Measurements from ENCODE around the gene CHD3. TPM values are rescaled to one million over a fixed set of nuclear protein-coding genes. Genes with fewer than 3 reads are reported as not detected.

Gene CHD3
- total and polyA plus RNA-seq, 2 donors (not counting 3 experiments of a cell fraction or from before 2014, with no cell fraction given) = 102 to 185 TPM

DNA sequence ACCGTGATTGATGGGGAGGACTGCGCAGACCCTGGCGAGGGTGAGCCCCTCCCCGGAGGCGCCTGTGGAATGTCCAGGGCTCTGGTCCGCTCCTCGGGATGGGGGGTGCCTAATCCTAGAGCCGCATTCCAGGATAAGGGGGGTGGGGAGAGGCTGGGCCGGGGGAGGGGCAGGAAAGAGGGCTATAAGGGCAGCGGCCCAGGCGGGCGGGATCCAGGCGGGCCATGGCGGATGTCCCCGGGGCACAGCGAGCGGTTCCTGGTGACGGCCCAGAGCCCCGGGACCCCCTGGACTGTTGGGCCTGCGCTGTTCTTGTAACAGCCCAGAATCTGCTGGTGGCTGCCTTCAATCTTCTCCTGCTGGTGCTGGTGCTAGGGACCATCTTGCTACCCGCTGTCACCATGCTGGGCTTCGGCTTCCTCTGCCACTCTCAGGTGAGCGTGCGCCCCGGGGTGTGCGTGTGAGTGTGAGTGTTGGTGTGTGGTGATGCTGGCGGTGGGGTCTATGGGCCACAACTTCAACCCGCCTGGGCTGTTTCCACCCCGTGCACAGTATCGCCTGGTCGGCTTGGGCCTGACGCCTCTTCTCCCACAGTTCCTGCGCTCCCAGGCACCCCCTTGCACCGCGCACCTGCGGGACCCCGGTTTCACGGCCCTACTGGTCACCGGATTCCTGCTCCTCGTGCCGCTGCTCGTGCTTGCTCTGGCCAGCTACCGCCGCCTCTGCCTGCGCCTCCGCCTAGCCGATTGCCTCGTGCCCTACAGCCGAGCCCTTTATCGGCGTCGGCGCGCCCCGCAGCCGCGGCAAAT is 33.5 kb upstream of the CHD3 start, which contains the start of gene TMEM88:
TSS of gene TMEM88 (plus strand) at position 216 of the 809 bp plus-strand sequence. CDS start at position 225, 9 bp downstream.
- Histone ChIP-seq H3K4me3 (replicated peaks in 1 of 3; ENCODE audit: insufficient read depth in 1 of 3, low read depth in 1 of 3, low read length in 3 of 3) (peak within 1 kb of the TSS in 2 of 3 experiments; percentile 52 to 53), H3K27me3 (ENCODE audit: control insufficient read depth in 2 of 2, insufficient read depth in 2 of 2, low read length in 2 of 2) (no peaks in the 10 kb centered on the region), H3K9me1 (replicated peaks; ENCODE audit: control insufficient read depth, extremely low read depth, insufficient read depth, low read length) (no peaks in the 10 kb centered on the region), H3K4me2 (ENCODE audit: insufficient read depth, low read length) (peak within 1 kb of the TSS; percentile 72), H3K79me2 (ENCODE audit: control insufficient read depth, insufficient read depth, low read length) (peaks cover 2% of the 10 kb centered on the region), H3K27ac (ENCODE audit: insufficient read depth, low read depth, low read length) (peak within 1 kb of the TSS; percentile 96), H3K9me3 (replicated peaks; ENCODE audit: control insufficient read depth, insufficient read depth, low read length) (no peaks in the 10 kb centered on the region), H4K20me1 (replicated peaks; ENCODE audit: control insufficient read depth, extremely low read depth, insufficient read depth, low read length) (no peaks in the 10 kb centered on the region), H3K4me1 (ENCODE audit: control insufficient read depth, extremely low read depth, insufficient read depth, low read length) (peaks cover 35% of the 10 kb centered on the region), H3K36me3 (ENCODE audit: control insufficient read depth in 2 of 2, extremely low read depth in 1 of 2, insufficient read depth in 2 of 2, low read length in 2 of 2) (peaks cover 0 to 20% of the 10 kb centered on the region in 2 experiments), H2AFZ (ENCODE audit: low read depth, low read length) (no peak within 1 kb of the TSS), H3K9ac (replicated peaks; ENCODE audit: extremely low read depth, insufficient read depth, low read length) (peak within 1 kb of the TSS; percentile 96)
- TF ChIP-seq POLR2AphosphoS5 (IDR thresholded peaks at IDR 0.05; ENCODE audit: insufficient read depth, low read depth, low read length) (peak; percentile 66), GATA2 (IDR thresholded peaks at IDR 0.05; ENCODE audit: insufficient read depth, insufficient read length, low read depth, low read length) (no peak), POLR2A (IDR thresholded peaks at IDR 0.05; ENCODE audit: low read depth, low read length) (peak; percentile 70), MYC (IDR thresholded peaks at IDR 0.05; ENCODE audit: low read depth, low read length) (no peak)
- ChIA-PET POLR2A (interaction anchor here (1.0 to 1.1 kb wide), 3 partner anchors 10 to 18 kb away, joined by 3 to 4 read pairs (median 4); no protein-coding TSS in a partner anchor), CTCF (interaction anchor here (0.7 to 3.1 kb wide), 4 partner anchors 13 to 607 kb away, joined by 3 to 28 read pairs (median 4); partner anchors contain the start of gene KDM6B)
- peak; percentile 39 for DNase-seq (ENCODE audit: low read depth, low spot score)
- intact Hi-C loops (cut with micrococcal nuclease) = loop anchor here (2.0 to 10.0 kb wide), 3 partner anchors 134 to 830 kb away; partner anchors contain the start of genes BCL6B and PHF23
- BruUV-seq (replicated peaks) = no TSS peak
- no peak for FAIRE-seq
- dilution Hi-C loops (cut with MboI; ENCODE audit: extremely low pct_ligation_motif_present, low sequenced_read_pairs) = no loop called here

DNA sequence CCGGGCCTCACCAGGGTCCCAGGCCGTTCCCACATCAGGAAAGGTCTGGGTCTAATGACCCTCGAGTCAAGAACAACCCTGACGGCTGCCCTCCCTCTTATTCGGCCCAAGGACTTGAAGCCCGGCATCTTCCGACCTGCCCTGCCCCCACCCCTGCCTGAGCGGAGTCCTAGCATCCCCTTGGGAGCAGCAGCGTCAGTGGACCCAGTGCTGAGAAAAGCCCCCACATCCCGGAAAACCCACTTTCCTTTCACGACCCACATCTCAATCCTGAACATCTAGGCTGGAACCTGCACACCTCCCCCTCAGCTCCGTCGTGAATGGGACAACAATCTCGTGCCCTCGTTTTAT is 33.0 kb upstream of the CHD3 start:
- POLR2A ChIA-PET = interaction anchor here (1.0 to 1.1 kb wide), 3 partner anchors 11 to 19 kb away, joined by 3 to 4 read pairs (median 4); no protein-coding TSS in a partner anchor
- dilution Hi-C loops (cut with MboI; ENCODE audit: extremely low pct_ligation_motif_present, low sequenced_read_pairs) = no loop called here
- peaks cover 35% of the 10 kb centered on the region for H3K4me1 ChIP-seq (ENCODE audit: control insufficient read depth, extremely low read depth, insufficient read depth, low read length)
- peak; percentile 50 for DNase-seq (ENCODE audit: low read depth, low spot score)
- H4K20me1 ChIP-seq (replicated peaks; ENCODE audit: control insufficient read depth, extremely low read depth, insufficient read depth, low read length) = no peaks in the 10 kb centered on the region
- H3K36me3 ChIP-seq (ENCODE audit: control insufficient read depth in 2 of 2, extremely low read depth in 1 of 2, insufficient read depth in 2 of 2, low read length in 2 of 2) = peaks cover 0 to 17% of the 10 kb centered on the region in 2 experiments
- intact Hi-C loops (cut with micrococcal nuclease) = loop anchor here (1.0 to 10.0 kb wide), 5 partner anchors 112 to 831 kb away; partner anchors contain the start of genes BCL6B, PHF23 and WRAP53
- H3K9me1 ChIP-seq (replicated peaks; ENCODE audit: control insufficient read depth, extremely low read depth, insufficient read depth, low read length) = no peaks in the 10 kb centered on the region
- TSS peak; percentile 1 for BruUV-seq (replicated peaks)
- FAIRE-seq = no peak
- no peak overlapping the region for H2AFZ ChIP-seq (ENCODE audit: low read depth, low read length)
- H3K27me3 ChIP-seq (ENCODE audit: control insufficient read depth in 2 of 2, insufficient read depth in 2 of 2, low read length in 2 of 2) = no peaks in the 10 kb centered on the region
- CTCF ChIA-PET = interaction anchor here (0.7 to 3.1 kb wide), 4 partner anchors 13 to 606 kb away, joined by 3 to 28 read pairs (median 4); partner anchors contain the start of gene KDM6B
- H3K9ac ChIP-seq (replicated peaks; ENCODE audit: extremely low read depth, insufficient read depth, low read length) = peak overlapping the region; percentile 96
- H3K79me2 ChIP-seq (ENCODE audit: control insufficient read depth, insufficient read depth, low read length) = peaks cover 2% of the 10 kb centered on the region
- peak overlapping the region; percentile 96 for H3K27ac ChIP-seq (ENCODE audit: insufficient read depth, low read depth, low read length)
- peak overlapping the region; percentile 72 for H3K4me2 ChIP-seq (ENCODE audit: insufficient read depth, low read length)
- peak overlapping the region in 2 of 3 experiments; percentile 52 to 53 for H3K4me3 ChIP-seq (replicated peaks in 1 of 3; ENCODE audit: insufficient read depth in 1 of 3, low read depth in 1 of 3, low read length in 3 of 3)
- H3K9me3 ChIP-seq (replicated peaks; ENCODE audit: control insufficient read depth, insufficient read depth, low read length) = no peaks in the 10 kb centered on the region
- TF ChIP-seq, protein P1, sequence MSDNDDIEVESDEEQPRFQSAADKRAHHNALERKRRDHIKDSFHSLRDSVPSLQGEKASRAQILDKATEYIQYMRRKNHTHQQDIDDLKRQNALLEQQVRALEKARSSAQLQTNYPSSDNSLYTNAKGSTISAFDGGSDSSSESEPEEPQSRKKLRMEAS (IDR thresholded peaks at IDR 0.05; ENCODE audit: insufficient read depth, insufficient read length) = no peak
- TF ChIP-seq POLR2AphosphoS5 (IDR thresholded peaks at IDR 0.05; ENCODE audit: insufficient read depth, low read depth, low read length) (no peak), GATA2 (IDR thresholded peaks at IDR 0.05; ENCODE audit: insufficient read depth, insufficient read length, low read depth, low read length) (no peak), FOS (IDR thresholded peaks at IDR 0.05; ENCODE audit: borderline replicate concordance, insufficient read depth, low read length) (no peak), JUN (IDR thresholded peaks at IDR 0.05; ENCODE audit: borderline replicate concordance, insufficient read depth, insufficient read length, low read depth) (no peak), POLR2A (IDR thresholded peaks at IDR 0.05; ENCODE audit: low read depth, low read length) (no peak), EZH2 (IDR thresholded peaks at IDR 0.05; ENCODE audit: borderline replicate concordance, low read depth, low read length, severe bottlenecking) (no peak), MYC (IDR thresholded peaks at IDR 0.05; ENCODE audit: low read depth, low read length) (no peak)
- TF ChIP-seq, protein P2, sequence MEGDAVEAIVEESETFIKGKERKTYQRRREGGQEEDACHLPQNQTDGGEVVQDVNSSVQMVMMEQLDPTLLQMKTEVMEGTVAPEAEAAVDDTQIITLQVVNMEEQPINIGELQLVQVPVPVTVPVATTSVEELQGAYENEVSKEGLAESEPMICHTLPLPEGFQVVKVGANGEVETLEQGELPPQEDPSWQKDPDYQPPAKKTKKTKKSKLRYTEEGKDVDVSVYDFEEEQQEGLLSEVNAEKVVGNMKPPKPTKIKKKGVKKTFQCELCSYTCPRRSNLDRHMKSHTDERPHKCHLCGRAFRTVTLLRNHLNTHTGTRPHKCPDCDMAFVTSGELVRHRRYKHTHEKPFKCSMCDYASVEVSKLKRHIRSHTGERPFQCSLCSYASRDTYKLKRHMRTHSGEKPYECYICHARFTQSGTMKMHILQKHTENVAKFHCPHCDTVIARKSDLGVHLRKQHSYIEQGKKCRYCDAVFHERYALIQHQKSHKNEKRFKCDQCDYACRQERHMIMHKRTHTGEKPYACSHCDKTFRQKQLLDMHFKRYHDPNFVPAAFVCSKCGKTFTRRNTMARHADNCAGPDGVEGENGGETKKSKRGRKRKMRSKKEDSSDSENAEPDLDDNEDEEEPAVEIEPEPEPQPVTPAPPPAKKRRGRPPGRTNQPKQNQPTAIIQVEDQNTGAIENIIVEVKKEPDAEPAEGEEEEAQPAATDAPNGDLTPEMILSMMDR (IDR thresholded peaks at IDR 0.05; ENCODE audit: extremely low read depth in 1 of 2, insufficient read depth in 1 of 2, low read depth in 1 of 2, low read length in 2 of 2) = no peak
